H1 (cell line): ENCODE results near the gene GSPT1. TPM values are rescaled to one million over a fixed set of nuclear protein-coding genes. Genes with fewer than 3 reads are reported as not detected.

Experiments
- CTCF ChIA-PET: fragments of 300-600 bp; sonication (Branson Sonifier 250); formaldehyde crosslinking; loops from one replicate; lab custom pipeline; 2021; ENCODE audit not compliant: partially characterized antibody; lab: Charles Lee
- POLR2A ChIA-PET: fragments of 300-600 bp; sonication (Branson Sonifier 250); formaldehyde crosslinking; loops from one replicate; lab custom pipeline; 2021; ENCODE audit warnings: inconsistent platforms; ENCODE audit not compliant: partially characterized antibody; lab: Charles Lee
- DNase-seq, 2 experiments: peaks; one replicate each; pipeline versions ENCODE4 v3.0.0 to v3.0.0-alpha.2; 2010 to 2022; ENCODE audit warnings: low spot score in 2 of 2, low read depth in 1 of 2, mixed read lengths in 1 of 2
- FAIRE-seq: peaks from 2 replicates; lab custom pipeline; 2011; peaks lifted over from hg19 to GRCh38; lab: Jason Lieb, UNC
- H2AFZ ChIP-seq: 2 replicates; pipeline ENCODE4 v1.8.1; 2012; ENCODE audit warnings: low read length, inconsistent platforms
- H2AK5ac ChIP-seq: 2 replicates; pipeline ENCODE4 v1.6.1; 2013; ENCODE audit warnings: low read depth, low read length
- H2BK120ac ChIP-seq: replicated peaks from 2 replicates; pipeline ENCODE3; 2013; ENCODE audit warnings: low read depth, low read length, inconsistent platforms
- H2BK12ac ChIP-seq: 2 replicates; pipeline ENCODE4 v1.6.1; 2013; ENCODE audit warnings: low read depth, low read length
- H2BK15ac ChIP-seq: 2 replicates; pipeline ENCODE4 v1.6.1; 2013; ENCODE audit warnings: low read length
- H2BK20ac ChIP-seq: 2 replicates; pipeline ENCODE4 v1.6.1; 2013; ENCODE audit warnings: low read length
- H2BK5ac ChIP-seq: 2 replicates; pipeline ENCODE4 v1.6.1; 2013; ENCODE audit warnings: low read depth, low read length
- H3K14ac ChIP-seq: 2 replicates; pipeline ENCODE4 v1.6.1; 2013; ENCODE audit warnings: inconsistent platforms; ENCODE audit not compliant: insufficient read length
- H3K18ac ChIP-seq: 2 replicates; pipeline ENCODE4 v1.6.1; 2013; ENCODE audit warnings: low read length; ENCODE audit errors: extremely low read depth
- H3K23ac ChIP-seq: 2 replicates; pipeline ENCODE4 v1.6.1; 2013; ENCODE audit warnings: inconsistent platforms; ENCODE audit not compliant: insufficient read length
- H3K23me2 ChIP-seq: 2 replicates; pipeline ENCODE4 v1.6.1; 2013; ENCODE audit warnings: low read depth, low read length
- H3K27ac ChIP-seq: 2 replicates; pipeline ENCODE4 v1.6.1; 2011; ENCODE audit warnings: low read depth, low read length, inconsistent platforms
- H3K27me3 ChIP-seq, 4 experiments: replicated peaks in 1 of 4; 1 replicate in 1 of 4; 2 replicates in 3 of 4; pipeline versions ENCODE4 v1.6.1 to v1.8.1; 2011 to 2013; ENCODE audit warnings: low read length in 3 of 4, mild to moderate bottlenecking in 3 of 4, inconsistent platforms in 2 of 4, mixed read lengths in 2 of 4, moderate library complexity in 1 of 4; ENCODE audit not compliant: control insufficient read depth in 3 of 4, insufficient read depth in 3 of 4; ENCODE audit errors: extremely low read depth in 1 of 4
- H3K36me3 ChIP-seq, 4 experiments: 2 replicates each; pipeline versions ENCODE4 v1.6.1 to v1.8.1; 2011 to 2013; ENCODE audit warnings: mild to moderate bottlenecking in 4 of 4, low read length in 3 of 4, moderate library complexity in 2 of 4, control low read depth in 1 of 4, inconsistent platforms in 1 of 4; ENCODE audit not compliant: insufficient read depth in 4 of 4, control insufficient read depth in 2 of 4
- H3K4ac ChIP-seq: replicated peaks from 2 replicates; pipeline ENCODE3; 2013; ENCODE audit warnings: low read length, low read depth, mixed read lengths, inconsistent platforms; ENCODE audit not compliant: insufficient read length
- H3K4me1 ChIP-seq, 4 experiments: replicated peaks in 1 of 4; 1 replicate in 1 of 4; 2 replicates in 3 of 4; pipeline versions ENCODE4 v1.6.1 to v1.8.1; 2011 to 2013; ENCODE audit warnings: low read length in 3 of 4, inconsistent platforms in 2 of 4, mixed read lengths in 1 of 4; ENCODE audit not compliant: insufficient read depth in 4 of 4, control insufficient read depth in 3 of 4
- H3K4me2 ChIP-seq, 2 experiments: 2 replicates each; pipeline versions ENCODE4 v1.6.1 to v1.8.1; 2011 to 2013; ENCODE audit warnings: low read depth in 2 of 2, low read length in 2 of 2, control low read depth in 1 of 2, inconsistent platforms in 1 of 2, mild to moderate bottlenecking in 1 of 2; ENCODE audit not compliant: insufficient read depth in 1 of 2
- H3K4me3 ChIP-seq, 4 experiments: fragments of 200-600, 300-600 bp in 1 of 4; sonication (generic), shearing (Covaris generic), sonication (Bioruptor Twin) in 1 of 4; 2 replicates each; pipeline versions ENCODE4 v1.5.1 to v1.8.1; 2011 to 2016; ENCODE audit warnings: low read length in 4 of 4, low read depth in 3 of 4, control low read depth in 2 of 4, inconsistent platforms in 2 of 4, mild to moderate bottlenecking in 2 of 4, mixed read lengths in 1 of 4, moderate library complexity in 1 of 4; ENCODE audit not compliant: insufficient read depth in 2 of 4; ENCODE audit errors: extremely low read depth in 1 of 4
- H3K56ac ChIP-seq: replicated peaks from 2 replicates; pipeline ENCODE3; 2013; ENCODE audit warnings: low read depth, mild to moderate bottlenecking, mixed read lengths, low read length, inconsistent platforms; ENCODE audit not compliant: insufficient read length
- H3K79me1 ChIP-seq: 2 replicates; pipeline ENCODE4 v1.6.1; 2013; ENCODE audit warnings: low read depth, low read length, control low read depth
- H3K79me2 ChIP-seq, 2 experiments: 2 replicates each; pipeline versions ENCODE4 v1.6.1 to v1.8.1; 2012 to 2013; ENCODE audit warnings: low read length in 2 of 2, mild to moderate bottlenecking in 2 of 2, inconsistent platforms in 1 of 2; ENCODE audit not compliant: insufficient read depth in 2 of 2, control insufficient read depth in 1 of 2
- H3K9ac ChIP-seq, 4 experiments: replicated peaks in 1 of 4; 1 replicate in 1 of 4; 2 replicates in 3 of 4; pipeline versions ENCODE4 v1.6.1 to v1.8.1; 2011 to 2013; ENCODE audit warnings: low read depth in 3 of 4, low read length in 3 of 4, control low read depth in 2 of 4, mild to moderate bottlenecking in 2 of 4, moderate library complexity in 2 of 4, inconsistent platforms in 1 of 4; ENCODE audit errors: extremely low read depth in 1 of 4
- H3K9me3 ChIP-seq, 2 experiments: 2 replicates each; pipeline versions ENCODE4 v1.6.1 to v1.8.1; 2012 to 2013; ENCODE audit warnings: mild to moderate bottlenecking in 2 of 2, moderate library complexity in 2 of 2, control low read depth in 1 of 2, inconsistent platforms in 1 of 2, low read depth in 1 of 2, low read length in 1 of 2, mixed read lengths in 1 of 2; ENCODE audit not compliant: insufficient read depth in 2 of 2
- H4K20me1 ChIP-seq, 2 experiments: replicated peaks in 1 of 2; 2 replicates each; pipeline versions ENCODE3 to v1.8.1; 2011 to 2013; ENCODE audit warnings: inconsistent platforms in 2 of 2, low read length in 2 of 2, mild to moderate bottlenecking in 1 of 2; ENCODE audit not compliant: insufficient read depth in 2 of 2, control insufficient read depth in 1 of 2
- H4K5ac ChIP-seq: 2 replicates; pipeline ENCODE4 v1.6.1; 2013; ENCODE audit warnings: low read length, low read depth, mixed read lengths, inconsistent platforms; ENCODE audit not compliant: insufficient read length
- H4K8ac ChIP-seq: 2 replicates; pipeline ENCODE4 v1.8.0; 2013; ENCODE audit warnings: mild to moderate bottlenecking, moderate library complexity, low read length, inconsistent platforms; ENCODE audit not compliant: insufficient read depth; ENCODE audit errors: extremely low read depth
- H4K91ac ChIP-seq: replicated peaks from 2 replicates; pipeline ENCODE3; 2013; ENCODE audit warnings: low read length, mixed read lengths, inconsistent platforms; ENCODE audit not compliant: insufficient read length
- BRCA1 ChIP-seq: IDR thresholded peaks from 2 replicates; pipeline ENCODE4 v1.6.1; 2012; ENCODE audit warnings: low read depth, low read length, improper control_type of control experiment
- CEBPB ChIP-seq: IDR thresholded peaks from 2 replicates; pipeline ENCODE4 v1.6.1; 2012; ENCODE audit warnings: low read depth, low read length
- CREB1 ChIP-seq: IDR thresholded peaks from 2 replicates; pipeline ENCODE4 v1.6.1; 2012; ENCODE audit warnings: inconsistent platforms
- EGR1 ChIP-seq: IDR thresholded peaks from 2 replicates; pipeline ENCODE4 v1.6.1; 2011; ENCODE audit warnings: low read depth, low read length, borderline replicate concordance
- EP300 ChIP-seq, 2 experiments: IDR thresholded peaks; 1 replicate in 1 of 2; 2 replicates in 1 of 2; pipeline ENCODE4 v1.6.1; 2011 to 2012; ENCODE audit warnings: low read depth in 2 of 2, low read length in 2 of 2, mild to moderate bottlenecking in 2 of 2, borderline replicate concordance in 1 of 2, inconsistent platforms in 1 of 2, moderate library complexity in 1 of 2
- GABPA ChIP-seq: IDR thresholded peaks from 2 replicates; pipeline ENCODE4 v1.6.1; 2011; ENCODE audit warnings: mild to moderate bottlenecking, low read length, moderate library complexity, borderline replicate concordance; ENCODE audit not compliant: insufficient read depth
- POLR2A ChIP-seq, 2 experiments: IDR thresholded peaks; 1 replicate in 1 of 2; 2 replicates in 1 of 2; pipeline ENCODE4 v1.6.1; 2011; ENCODE audit warnings: low read depth in 2 of 2, low read length in 2 of 2, mild to moderate bottlenecking in 2 of 2; ENCODE audit errors: control extremely low read depth in 1 of 2
- SAP30 ChIP-seq: fragments of 300-600 bp; sonication (generic); IDR thresholded peaks from 2 replicates; pipeline ENCODE4 v1.7.1; 2012; ENCODE audit warnings: low read length, moderate library complexity, mild to moderate bottlenecking, inconsistent platforms; ENCODE audit not compliant: insufficient read depth, insufficient replicate concordance
- SUZ12 ChIP-seq: fragments of 200-600 bp; sonication (generic); IDR thresholded peaks from 2 replicates; pipeline ENCODE4 v1.6.1; 2012; ENCODE audit warnings: mild to moderate bottlenecking, inconsistent platforms, low read length, moderate library complexity, mixed read lengths
- TAF1 ChIP-seq: IDR thresholded peaks from 2 replicates; pipeline ENCODE4 v1.6.1; 2011; ENCODE audit warnings: mild to moderate bottlenecking, low read depth, low read length
- YY1 ChIP-seq: IDR thresholded peaks from 2 replicates; pipeline ENCODE4 v1.6.1; 2011; ENCODE audit warnings: low read depth, mild to moderate bottlenecking, low read length
- ZNF274 ChIP-seq: IDR thresholded peaks from 2 replicates; pipeline ENCODE4 v1.7.0; 2012; ENCODE audit warnings: low read length, borderline replicate concordance; ENCODE audit errors: extremely low read depth
- WGBS, 2 experiments: shearing (Covaris generic) in 1 of 2; methylation state at CpG; one replicate each; pipeline versions ENCODE4 v1.1.6 to v1.1.7; 2013 to 2015; ENCODE audit warnings: low lambda C conversion rate in 2 of 2, mixed read lengths in 2 of 2, inconsistent platforms in 1 of 2, low coverage in 1 of 2, missing lambda C conversion rate in 1 of 2; ENCODE audit not compliant: insufficient replicate concordance in 2 of 2, insufficient coverage in 1 of 2, insufficient read length in 1 of 2; ENCODE audit errors: extremely low coverage in 1 of 2, missing lambda C conversion rate in 1 of 2; 5-methylcytosine and 5-hydroxymethylcytosine counted together
- polyA plus RNA-seq, 7 experiments: library from polyadenylated mRNA; depleted of rRNA in 3 of 7; stranded (reverse) in 5 of 7; unstranded in 2 of 7; fragments of >200 nt in 5 of 7; fragments of 200-250 nt in 2 of 7; gene quantifications; 1 replicate in 5 of 7; 2 replicates in 1 of 7; 4 replicates in 1 of 7; pipeline versions ENCODE4 v1.2.1 to v1.2.3, GENCODE V29; 2011 to 2013; ENCODE audit warnings: missing spikeins in 2 of 7, mixed read lengths in 2 of 7
- total RNA-seq: library from RNA; stranded (reverse); fragmentation: NEBNext Ultra II Directional; extraction: Animal tissue kit (Norgen Biotek cat#: 25700); gene quantifications from 2 replicates; pipeline ENCODE4 v1.2.1, GENCODE V29; 2021
- TF ChIP-seq, protein P1 (sequence below): IDR thresholded peaks from 2 replicates; pipeline ENCODE4 v1.6.1; 2012; ENCODE audit warnings: inconsistent platforms
- TF ChIP-seq, protein P2 (sequence below): IDR thresholded peaks from 2 replicates; pipeline ENCODE4 v1.6.1; 2011; ENCODE audit warnings: low read length, improper control_type of control experiment

GSPT1 gene
- total and polyA plus RNA-seq, 2 of the 8 experiments (the other 6 are each of a cell fraction or from before 2014, with no cell fraction given), result 51.0 to 204 TPM

GRCh38 chr16:11892761-11893160, 23.0 kb downstream of the GSPT1 start:
- no peak overlapping the region for H2BK15ac ChIP-seq
- H3K18ac ChIP-seq, result no peak overlapping the region
- no peak overlapping the region for H2BK5ac ChIP-seq
- H3K56ac ChIP-seq, result no peak overlapping the region
- no peaks in the 10 kb centered on the region for H3K4me1 ChIP-seq
- no peaks in the 10 kb centered on the region for H3K27me3 ChIP-seq
- H3K36me3 ChIP-seq, result peaks cover 4 to 53% (median 30%) of the 10 kb centered on the region in 4 experiments; a peak in 6 of 8 replicates
- H3K4me3 ChIP-seq, result no peak overlapping the region
- no peak overlapping the region for H2BK20ac ChIP-seq
- no peak overlapping the region for H3K27ac ChIP-seq
- no peak overlapping the region for H2BK12ac ChIP-seq
- POLR2A ChIA-PET, result interaction anchor here (1.0 kb wide), 1 partner anchor 44 kb away, joined by 3 read pairs; no protein-coding TSS in a partner anchor
- no peak overlapping the region for H3K4me2 ChIP-seq
- FAIRE-seq (no peak), DNase-seq (no peak)
- no peaks in the 10 kb centered on the region for H3K23me2 ChIP-seq
- peaks cover 0 to 6% of the 10 kb centered on the region in 2 experiments; a peak in 2 of 4 replicates for H3K79me2 ChIP-seq
- no peak overlapping the region for H3K14ac ChIP-seq
- H4K8ac ChIP-seq, result no peak overlapping the region
- no peak overlapping the region for H3K4ac ChIP-seq
- no peak overlapping the region for H2AFZ ChIP-seq
- WGBS, 2 experiments, result 92% methylated on average over 3 of the region's 4 CpGs; no CpG with 5 or more reads in 1 of the 2 experiments
- H3K9ac ChIP-seq, result no peak overlapping the region
- H3K23ac ChIP-seq, result no peak overlapping the region
- H2BK120ac ChIP-seq, result no peak overlapping the region
- H2AK5ac ChIP-seq, result no peak overlapping the region
- H4K5ac ChIP-seq, result no peak overlapping the region
- no peak overlapping the region for H4K91ac ChIP-seq
- no peaks in the 10 kb centered on the region; the same call in 1 of the 2 replicates for H3K79me1 ChIP-seq
- peaks cover 0 to 2% of the 10 kb centered on the region in 2 experiments for H4K20me1 ChIP-seq
- CTCF ChIA-PET, result no interaction called here
- H3K9me3 ChIP-seq, result no peaks in the 10 kb centered on the region
- no peak for TF ChIP-seq CREB1
- no peak for TF ChIP-seq CEBPB
- TF ChIP-seq ZNF274, result no peak
- no peak for TF ChIP-seq SUZ12
- TF ChIP-seq, protein P1, sequence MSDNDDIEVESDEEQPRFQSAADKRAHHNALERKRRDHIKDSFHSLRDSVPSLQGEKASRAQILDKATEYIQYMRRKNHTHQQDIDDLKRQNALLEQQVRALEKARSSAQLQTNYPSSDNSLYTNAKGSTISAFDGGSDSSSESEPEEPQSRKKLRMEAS, result no peak
- TF ChIP-seq, protein P2, sequence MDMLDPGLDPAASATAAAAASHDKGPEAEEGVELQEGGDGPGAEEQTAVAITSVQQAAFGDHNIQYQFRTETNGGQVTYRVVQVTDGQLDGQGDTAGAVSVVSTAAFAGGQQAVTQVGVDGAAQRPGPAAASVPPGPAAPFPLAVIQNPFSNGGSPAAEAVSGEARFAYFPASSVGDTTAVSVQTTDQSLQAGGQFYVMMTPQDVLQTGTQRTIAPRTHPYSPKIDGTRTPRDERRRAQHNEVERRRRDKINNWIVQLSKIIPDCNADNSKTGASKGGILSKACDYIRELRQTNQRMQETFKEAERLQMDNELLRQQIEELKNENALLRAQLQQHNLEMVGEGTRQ, result no peak
- no peak for TF ChIP-seq BRCA1
- TF ChIP-seq EP300 (IDR thresholded peaks at IDR 0.05; ENCODE audit: borderline replicate concordance in 1 of 2, low read depth in 2 of 2, low read length in 2 of 2), result no peak
- TF ChIP-seq POLR2A (IDR thresholded peaks at IDR 0.05; ENCODE audit: control extremely low read depth in 1 of 2, low read depth in 2 of 2, low read length in 2 of 2), result no peak
- no peak for TF ChIP-seq TAF1
- no peak for TF ChIP-seq YY1
- no peak for TF ChIP-seq EGR1
- TF ChIP-seq GABPA, result no peak
- TF ChIP-seq SAP30, result no peak
